GM12878 (cell line): ENCODE results near the gene DGCR8. TPM values are rescaled to one million over a fixed set of nuclear protein-coding genes. Genes with fewer than 3 reads are reported as not detected.

Experiments used
- ATAC-seq: fragments of 200-7000 bp; cut with Tn5 transposase; 3 replicates; pipeline ENCODE4 v1.9.1; 2020; ENCODE audit warnings: mild to moderate bottlenecking, moderate library complexity
- BruUV-seq: library from RNA; stranded (reverse); fragments of 400-500 nt; replicated peaks from 2 replicates; lab custom pipeline; 2021; lab: Mats Ljungman, UMichigan
- CTCF ChIA-PET: fragments of 300-600 bp; sonication (Branson Sonifier 250); formaldehyde crosslinking; extraction: SDS; loops from one replicate; lab custom pipeline; 2021; ENCODE audit warnings: inconsistent platforms; lab: Yijun Ruan, JAX
- POLR2A ChIA-PET: fragments of 350-600 bp; formaldehyde crosslinking; extraction: SDS; loops from one replicate; lab custom pipeline; 2021; ENCODE audit warnings: inconsistent platforms; lab: Charles Lee
- RAD21 ChIA-PET: fragments of 300-600 bp; sonication (Branson Sonifier 250); formaldehyde crosslinking; loops from one replicate; lab custom pipeline; 2023; ENCODE audit warnings: antibody characterized with exemption; ENCODE audit not compliant: unreplicated experiment; lab: Charles Lee
- SMC1A ChIA-PET: fragments of 300-600 bp; sonication (Branson Sonifier 250); formaldehyde crosslinking; loops from one replicate; lab custom pipeline; 2023; ENCODE audit not compliant: unreplicated experiment, uncharacterized antibody; lab: Charles Lee
- DNase-seq: peaks from one replicate; pipeline ENCODE4 v3.0.0-alpha.2; 2011; ENCODE audit warnings: low read depth, low spot score
- FAIRE-seq: peaks from 3 replicates; lab custom pipeline; 2011; peaks lifted over from hg19 to GRCh38; lab: Jason Lieb, UNC
- H2AFZ ChIP-seq: 2 replicates; pipeline ENCODE4 v1.6.0; 2011; ENCODE audit warnings: low read depth, low read length, control low read depth; ENCODE audit not compliant: control insufficient read depth
- H3K27ac ChIP-seq: 2 replicates; pipeline ENCODE4 v1.5.1; 2011; ENCODE audit warnings: control low read depth; ENCODE audit not compliant: control insufficient read depth, insufficient read depth
- H3K27me3 ChIP-seq, 2 experiments: replicated peaks in 1 of 2; 2 replicates each; pipeline versions ENCODE4 v1.6.0 to v1.6.1; 2011; ENCODE audit warnings: low read length in 1 of 2; ENCODE audit not compliant: control insufficient read depth in 2 of 2, insufficient read depth in 2 of 2
- H3K36me3 ChIP-seq, 2 experiments: 2 replicates each; pipeline ENCODE4 v1.5.1; 2011; ENCODE audit warnings: low read length in 1 of 2; ENCODE audit not compliant: control insufficient read depth in 2 of 2, insufficient read depth in 2 of 2
- H3K4me1 ChIP-seq: 2 replicates; pipeline ENCODE4 v1.6.1; 2011; ENCODE audit warnings: mild to moderate bottlenecking, low read length, moderate library complexity, mixed read lengths; ENCODE audit not compliant: control insufficient read depth, insufficient read depth
- H3K4me2 ChIP-seq: 2 replicates; pipeline ENCODE4 v1.6.0; 2011; ENCODE audit warnings: control low read depth; ENCODE audit not compliant: control insufficient read depth, insufficient read depth
- H3K4me3 ChIP-seq: fragments of 200-600 bp; sonication (generic); 2 replicates; pipeline ENCODE4 v1.5.1; 2016
- H3K79me2 ChIP-seq: 2 replicates; pipeline ENCODE4 v1.6.0; 2011; ENCODE audit warnings: low read length; ENCODE audit not compliant: control insufficient read depth, insufficient read depth
- H3K9ac ChIP-seq: 2 replicates; pipeline ENCODE4 v1.8.0; 2011; ENCODE audit warnings: low read length, control low read depth, mixed read lengths; ENCODE audit not compliant: control insufficient read depth, insufficient read depth
- H3K9me3 ChIP-seq: replicated peaks from 3 replicates; pipeline ENCODE4 v1.5.1; 2011; ENCODE audit warnings: mild to moderate bottlenecking, low read length; ENCODE audit not compliant: control insufficient read depth, insufficient read depth
- H4K20me1 ChIP-seq: 2 replicates; pipeline ENCODE4 v1.6.0; 2011; ENCODE audit not compliant: control insufficient read depth, insufficient read depth
- CBX5 ChIP-seq: sonication (generic); IDR thresholded peaks from 2 replicates; pipeline ENCODE4 v1.6.1; 2016; ENCODE audit warnings: low read depth, moderate library complexity, mild to moderate bottlenecking, inconsistent platforms
- JUND ChIP-seq: IDR thresholded peaks from 2 replicates; pipeline ENCODE4 v1.6.1; 2012; ENCODE audit warnings: low read depth, mild to moderate bottlenecking, low read length, improper control_type of control experiment, moderate library complexity
- RB1 ChIP-seq: fragments of 450-650 bp; formaldehyde crosslinking; IDR thresholded peaks from 2 replicates; pipeline ENCODE4 v1.6.1; 2017; ENCODE audit warnings: mild to moderate bottlenecking, borderline replicate concordance
- SP1 ChIP-seq: IDR thresholded peaks from one replicate; pipeline ENCODE4 v1.6.1; 2011; ENCODE audit warnings: low read depth, low read length
- TBL1XR1 ChIP-seq: IDR thresholded peaks from 2 replicates; pipeline ENCODE4 v1.6.1; 2012; ENCODE audit warnings: low read depth, low read length, improper control_type of control experiment
- ZNF384 ChIP-seq: IDR thresholded peaks from 2 replicates; pipeline ENCODE4 v1.6.1; 2012; ENCODE audit warnings: low read depth, mild to moderate bottlenecking, low read length, improper control_type of control experiment, borderline replicate concordance
- WGBS: methylation state at CpG from one replicate; pipeline ENCODE4 v1.1.6; 2016; ENCODE audit warnings: low lambda C conversion rate; ENCODE audit not compliant: insufficient replicate concordance, insufficient coverage; ENCODE audit errors: missing lambda C conversion rate; 5-methylcytosine and 5-hydroxymethylcytosine counted together
- in situ Hi-C: fragments of 300-500 bp; cut with MboI; formaldehyde crosslinking; loops from 9 replicates; pipeline ENCODE4 v1.14.3; 2018; ENCODE audit warnings: mixed read lengths
- intact Hi-C: fragments of 100-400 bp; cut with micrococcal nuclease; formaldehyde crosslinking; loops from one replicate; pipeline ENCODE4 v1.14.2; 2022; ENCODE audit not compliant: unreplicated experiment
- polyA plus RNA-seq, 11 experiments: library from polyadenylated mRNA; depleted of rRNA in 4 of 11; unstranded in 6 of 11; stranded (reverse) in 5 of 11; fragments of >200 nt; fragmentation: Nextera tagmentation in 4 of 11; fragmentation: Illumina TruSeq in 1 of 11; extraction: Ambion mirVana in 4 of 11; extraction: Trizol in 1 of 11; gene quantifications; 1 replicate in 1 of 11; 2 replicates in 10 of 11; pipeline versions ENCODE4 v1.2.1 to v1.2.3, GENCODE V29; 2011 to 2016; ENCODE audit warnings: inconsistent platforms in 2 of 11, missing spikeins in 2 of 11, low read depth in 1 of 11
- total RNA-seq, 4 experiments: library from RNA; depleted of rRNA in 3 of 4; stranded (reverse); fragments of >200 nt in 3 of 4; fragmentation: Illumina TruSeq in 1 of 4; extraction: Trizol in 1 of 4; gene quantifications; 2 replicates each; pipeline versions ENCODE4 v1.2.1 to v1.2.3, GENCODE V29; 2013 to 2021
- TF ChIP-seq, protein P1 (sequence below): fragments of 150-350 bp; IDR thresholded peaks from 2 replicates; pipeline ENCODE4 v1.6.1; 2014; ENCODE audit warnings: mild to moderate bottlenecking, low read depth, low read length
- TF ChIP-seq, protein P2 (sequence below): IDR thresholded peaks from 2 replicates; pipeline ENCODE4 v1.6.1; 2011; ENCODE audit warnings: mild to moderate bottlenecking, low read depth, low read length, moderate library complexity; ENCODE audit not compliant: insufficient replicate concordance
- TF ChIP-seq, protein P3 (sequence below): fragments of 450-650 bp; IDR thresholded peaks from 2 replicates; pipeline ENCODE4 v1.6.1; 2017; ENCODE audit warnings: mild to moderate bottlenecking, moderate library complexity

Gene DGCR8
- total and polyA plus RNA-seq, 10 of the 15 experiments (the other 5 are each of a cell fraction or from before 2014, with no cell fraction given): 1.2 to 35.1 (median 17.2) TPM

DNA sequence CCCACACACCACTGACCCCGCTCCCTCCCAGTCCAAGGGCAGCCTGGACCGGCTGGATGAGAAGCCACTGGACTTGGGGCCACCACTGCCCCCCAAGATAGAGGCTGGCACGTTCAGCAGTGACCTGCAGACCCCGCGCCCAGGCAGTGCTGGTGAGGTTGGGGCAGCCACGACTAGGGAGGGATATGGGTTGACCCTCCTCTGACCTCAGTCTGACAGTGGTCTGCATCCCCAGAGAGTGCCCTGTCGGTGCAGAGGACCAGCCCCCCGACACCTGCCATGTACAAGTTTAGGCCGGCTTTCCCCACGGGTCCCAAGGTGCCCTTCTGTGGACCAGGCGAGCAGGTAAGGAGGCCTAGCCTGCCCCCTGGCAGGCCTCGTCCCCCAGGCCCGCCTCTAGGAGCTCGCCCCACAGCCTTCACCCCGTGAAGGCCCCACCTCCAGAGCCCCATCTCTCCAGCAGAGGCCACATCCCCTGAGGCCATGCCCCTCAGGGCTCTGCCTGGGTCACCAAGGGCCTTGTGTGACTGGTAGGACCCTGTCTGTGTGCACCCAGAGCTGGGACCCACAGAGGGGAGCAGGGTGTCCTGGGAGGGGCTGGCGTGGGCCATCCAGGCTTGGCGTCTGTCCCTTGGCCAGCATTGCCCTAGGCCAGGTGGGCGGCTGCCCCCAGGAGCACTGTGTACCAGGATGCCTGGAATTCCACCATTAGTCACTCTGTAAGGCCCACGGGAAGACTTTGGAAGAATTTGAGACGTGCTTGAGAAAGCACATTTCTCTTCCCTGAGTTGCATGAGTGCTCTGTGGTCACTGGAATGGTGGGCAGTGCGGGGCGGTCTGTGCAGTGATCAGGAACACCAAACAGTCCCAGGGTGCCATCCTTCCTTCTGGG is 61.4 kb downstream of the DGCR8 start:
- DNase-seq (no peak), FAIRE-seq (no peak), ATAC-seq (no peak)
- in situ Hi-C loops (no loop called here), intact Hi-C loops (no loop called here)
- ChIA-PET SMC1A (no interaction called here), CTCF (no interaction called here), POLR2A (no interaction called here), RAD21 (no interaction called here)
- H3K27ac ChIP-seq: no peak overlapping the region
- no peaks in the 10 kb centered on the region for H3K27me3 ChIP-seq
- WGBS: 82% methylated on average over 22 of the region's 22 CpGs
- H3K9ac ChIP-seq: no peak overlapping the region
- no peaks in the 10 kb centered on the region for H3K79me2 ChIP-seq
- H3K36me3 ChIP-seq: no peaks in the 10 kb centered on the region; a peak in 1 of 4 replicates
- no TSS peak for BruUV-seq
- no peaks in the 10 kb centered on the region for H4K20me1 ChIP-seq
- H3K9me3 ChIP-seq: no peaks in the 10 kb centered on the region
- H3K4me3 ChIP-seq: no peak overlapping the region
- no peak overlapping the region for H3K4me2 ChIP-seq
- TF ChIP-seq ZNF384 (no peak), TBL1XR1 (no peak), RB1 (no peak), CBX5 (no peak), SP1 (no peak), JUND (no peak)
- TF ChIP-seq, protein P1, sequence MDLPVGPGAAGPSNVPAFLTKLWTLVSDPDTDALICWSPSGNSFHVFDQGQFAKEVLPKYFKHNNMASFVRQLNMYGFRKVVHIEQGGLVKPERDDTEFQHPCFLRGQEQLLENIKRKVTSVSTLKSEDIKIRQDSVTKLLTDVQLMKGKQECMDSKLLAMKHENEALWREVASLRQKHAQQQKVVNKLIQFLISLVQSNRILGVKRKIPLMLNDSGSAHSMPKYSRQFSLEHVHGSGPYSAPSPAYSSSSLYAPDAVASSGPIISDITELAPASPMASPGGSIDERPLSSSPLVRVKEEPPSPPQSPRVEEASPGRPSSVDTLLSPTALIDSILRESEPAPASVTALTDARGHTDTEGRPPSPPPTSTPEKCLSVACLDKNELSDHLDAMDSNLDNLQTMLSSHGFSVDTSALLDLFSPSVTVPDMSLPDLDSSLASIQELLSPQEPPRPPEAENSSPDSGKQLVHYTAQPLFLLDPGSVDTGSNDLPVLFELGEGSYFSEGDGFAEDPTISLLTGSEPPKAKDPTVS: no peak
- TF ChIP-seq, protein P2, sequence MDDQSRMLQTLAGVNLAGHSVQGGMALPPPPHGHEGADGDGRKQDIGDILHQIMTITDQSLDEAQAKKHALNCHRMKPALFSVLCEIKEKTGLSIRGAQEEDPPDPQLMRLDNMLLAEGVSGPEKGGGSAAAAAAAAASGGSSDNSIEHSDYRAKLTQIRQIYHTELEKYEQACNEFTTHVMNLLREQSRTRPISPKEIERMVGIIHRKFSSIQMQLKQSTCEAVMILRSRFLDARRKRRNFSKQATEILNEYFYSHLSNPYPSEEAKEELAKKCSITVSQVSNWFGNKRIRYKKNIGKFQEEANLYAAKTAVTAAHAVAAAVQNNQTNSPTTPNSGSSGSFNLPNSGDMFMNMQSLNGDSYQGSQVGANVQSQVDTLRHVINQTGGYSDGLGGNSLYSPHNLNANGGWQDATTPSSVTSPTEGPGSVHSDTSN: no peak
- TF ChIP-seq, protein P3, sequence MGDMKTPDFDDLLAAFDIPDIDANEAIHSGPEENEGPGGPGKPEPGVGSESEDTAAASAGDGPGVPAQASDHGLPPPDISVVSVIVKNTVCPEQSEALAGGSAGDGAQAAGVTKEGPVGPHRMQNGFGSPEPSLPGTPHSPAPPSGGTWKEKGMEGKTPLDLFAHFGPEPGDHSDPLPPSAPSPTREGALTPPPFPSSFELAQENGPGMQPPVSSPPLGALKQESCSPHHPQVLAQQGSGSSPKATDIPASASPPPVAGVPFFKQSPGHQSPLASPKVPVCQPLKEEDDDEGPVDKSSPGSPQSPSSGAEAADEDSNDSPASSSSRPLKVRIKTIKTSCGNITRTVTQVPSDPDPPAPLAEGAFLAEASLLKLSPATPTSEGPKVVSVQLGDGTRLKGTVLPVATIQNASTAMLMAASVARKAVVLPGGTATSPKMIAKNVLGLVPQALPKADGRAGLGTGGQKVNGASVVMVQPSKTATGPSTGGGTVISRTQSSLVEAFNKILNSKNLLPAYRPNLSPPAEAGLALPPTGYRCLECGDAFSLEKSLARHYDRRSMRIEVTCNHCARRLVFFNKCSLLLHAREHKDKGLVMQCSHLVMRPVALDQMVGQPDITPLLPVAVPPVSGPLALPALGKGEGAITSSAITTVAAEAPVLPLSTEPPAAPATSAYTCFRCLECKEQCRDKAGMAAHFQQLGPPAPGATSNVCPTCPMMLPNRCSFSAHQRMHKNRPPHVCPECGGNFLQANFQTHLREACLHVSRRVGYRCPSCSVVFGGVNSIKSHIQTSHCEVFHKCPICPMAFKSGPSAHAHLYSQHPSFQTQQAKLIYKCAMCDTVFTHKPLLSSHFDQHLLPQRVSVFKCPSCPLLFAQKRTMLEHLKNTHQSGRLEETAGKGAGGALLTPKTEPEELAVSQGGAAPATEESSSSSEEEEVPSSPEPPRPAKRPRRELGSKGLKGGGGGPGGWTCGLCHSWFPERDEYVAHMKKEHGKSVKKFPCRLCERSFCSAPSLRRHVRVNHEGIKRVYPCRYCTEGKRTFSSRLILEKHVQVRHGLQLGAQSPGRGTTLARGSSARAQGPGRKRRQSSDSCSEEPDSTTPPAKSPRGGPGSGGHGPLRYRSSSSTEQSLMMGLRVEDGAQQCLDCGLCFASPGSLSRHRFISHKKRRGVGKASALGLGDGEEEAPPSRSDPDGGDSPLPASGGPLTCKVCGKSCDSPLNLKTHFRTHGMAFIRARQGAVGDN: no peak
- H2AFZ ChIP-seq: no peak overlapping the region
- H3K4me1 ChIP-seq: no peaks in the 10 kb centered on the region; the same call in 1 of the 2 replicates
